ENCODE results near the gene OR1N2.
"Not testable (repeated sequence)": the region's sequence is repeated elsewhere in the genome, so short reads cannot be mapped to it uniquely, and the experiment has no call there.

OR1N2 gene

DNA sequence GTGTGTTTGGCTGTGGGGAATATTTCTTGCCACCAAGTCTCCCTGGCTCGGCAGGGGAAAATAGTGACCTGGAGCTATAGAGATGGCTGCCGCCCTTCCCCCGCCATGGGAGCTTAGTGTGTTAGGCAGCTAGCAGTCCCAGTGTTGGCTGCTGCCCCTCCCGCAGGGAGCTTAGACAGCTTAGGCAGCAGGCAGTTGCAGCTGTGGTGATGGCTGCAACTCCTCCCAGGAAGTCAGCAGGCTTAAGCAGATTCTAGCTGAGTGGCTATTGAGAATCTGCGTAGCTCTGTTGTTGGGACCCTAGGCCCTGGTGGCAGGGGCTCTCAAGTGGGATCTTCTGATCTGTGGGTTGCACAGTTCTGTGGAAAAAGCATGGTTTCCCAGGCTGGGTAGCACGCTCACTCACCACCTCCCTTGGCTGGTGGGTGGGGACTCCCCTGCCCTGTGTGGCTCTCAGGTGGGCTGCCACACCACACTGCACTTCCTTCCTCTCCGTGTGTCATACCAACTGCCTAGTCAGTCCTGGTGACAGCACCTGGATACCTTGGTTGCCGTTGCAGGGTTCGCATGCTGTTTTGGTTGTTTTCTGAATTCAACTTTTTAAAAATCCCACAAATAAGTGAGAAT lies 9.3 kb downstream of the OR1N2 start:
- TF ChIP-seq, protein P1, sequence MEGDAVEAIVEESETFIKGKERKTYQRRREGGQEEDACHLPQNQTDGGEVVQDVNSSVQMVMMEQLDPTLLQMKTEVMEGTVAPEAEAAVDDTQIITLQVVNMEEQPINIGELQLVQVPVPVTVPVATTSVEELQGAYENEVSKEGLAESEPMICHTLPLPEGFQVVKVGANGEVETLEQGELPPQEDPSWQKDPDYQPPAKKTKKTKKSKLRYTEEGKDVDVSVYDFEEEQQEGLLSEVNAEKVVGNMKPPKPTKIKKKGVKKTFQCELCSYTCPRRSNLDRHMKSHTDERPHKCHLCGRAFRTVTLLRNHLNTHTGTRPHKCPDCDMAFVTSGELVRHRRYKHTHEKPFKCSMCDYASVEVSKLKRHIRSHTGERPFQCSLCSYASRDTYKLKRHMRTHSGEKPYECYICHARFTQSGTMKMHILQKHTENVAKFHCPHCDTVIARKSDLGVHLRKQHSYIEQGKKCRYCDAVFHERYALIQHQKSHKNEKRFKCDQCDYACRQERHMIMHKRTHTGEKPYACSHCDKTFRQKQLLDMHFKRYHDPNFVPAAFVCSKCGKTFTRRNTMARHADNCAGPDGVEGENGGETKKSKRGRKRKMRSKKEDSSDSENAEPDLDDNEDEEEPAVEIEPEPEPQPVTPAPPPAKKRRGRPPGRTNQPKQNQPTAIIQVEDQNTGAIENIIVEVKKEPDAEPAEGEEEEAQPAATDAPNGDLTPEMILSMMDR (IDR thresholded peaks at IDR 0.05; ENCODE audit: control insufficient read depth, extremely low read depth, insufficient read depth) = no peak
- no peak overlapping the region for H3K4me3 ChIP-seq (ENCODE audit: low read depth, low read length)

DNA sequence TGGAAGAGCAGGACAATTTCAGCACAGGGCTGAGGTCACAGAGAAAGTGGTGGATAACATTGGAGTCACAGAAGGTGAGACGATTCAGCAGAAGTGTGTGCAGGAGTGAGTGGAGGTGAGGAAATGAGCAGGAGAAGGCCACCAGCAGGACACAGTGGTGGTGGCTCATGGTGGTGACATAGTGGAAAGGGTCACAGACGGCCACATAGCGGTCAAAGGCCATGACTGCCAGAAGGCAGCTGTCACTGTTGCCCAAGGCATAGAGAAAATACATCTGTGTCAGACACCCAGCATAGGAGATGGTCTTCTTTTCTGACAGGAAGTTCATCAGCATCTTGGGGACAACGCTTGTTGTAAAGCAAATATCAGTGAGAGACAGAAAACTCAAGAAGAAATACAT lies 15.0 kb downstream of the OR1N2 start:
- H3K4me3 ChIP-seq (ENCODE audit: low read depth, low read length) = no peak overlapping the region
- TF ChIP-seq, protein P1 (IDR thresholded peaks at IDR 0.05; ENCODE audit: control insufficient read depth, extremely low read depth, insufficient read depth) = no peak
- DNase-seq (ENCODE audit: low read depth) = no peak

More for the DNA sequence above, 9.3 kb downstream of the OR1N2 start:
- no peak for DNase-seq (ENCODE audit: low read depth)

DNA sequence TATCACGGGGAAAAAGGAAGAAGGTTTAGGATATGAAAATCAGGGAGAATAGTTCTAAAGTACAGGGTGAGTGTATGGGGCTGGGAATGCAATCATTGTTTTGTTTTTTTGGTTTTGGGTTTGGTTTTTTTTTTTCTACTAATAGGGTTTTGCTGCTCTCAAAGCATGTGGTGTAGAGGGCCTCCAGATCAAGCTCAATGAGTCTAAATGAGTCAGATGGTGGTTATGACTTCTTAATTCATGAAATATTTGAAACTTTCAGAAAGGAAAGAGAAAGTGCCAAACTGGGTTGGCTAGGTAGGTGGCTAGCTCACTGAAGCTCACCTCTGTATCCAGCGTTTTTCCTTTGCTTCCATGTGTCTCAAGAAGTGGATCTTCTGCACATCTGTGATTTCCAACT lies 19.5 kb downstream of the OR1N2 start:
- no peak overlapping the region for H3K4me3 ChIP-seq (ENCODE audit: low read depth, low read length)
- TF ChIP-seq, protein P1 (IDR thresholded peaks at IDR 0.05; ENCODE audit: control insufficient read depth, extremely low read depth, insufficient read depth) = no peak
- DNase-seq (ENCODE audit: low read depth) = no peak

DNA sequence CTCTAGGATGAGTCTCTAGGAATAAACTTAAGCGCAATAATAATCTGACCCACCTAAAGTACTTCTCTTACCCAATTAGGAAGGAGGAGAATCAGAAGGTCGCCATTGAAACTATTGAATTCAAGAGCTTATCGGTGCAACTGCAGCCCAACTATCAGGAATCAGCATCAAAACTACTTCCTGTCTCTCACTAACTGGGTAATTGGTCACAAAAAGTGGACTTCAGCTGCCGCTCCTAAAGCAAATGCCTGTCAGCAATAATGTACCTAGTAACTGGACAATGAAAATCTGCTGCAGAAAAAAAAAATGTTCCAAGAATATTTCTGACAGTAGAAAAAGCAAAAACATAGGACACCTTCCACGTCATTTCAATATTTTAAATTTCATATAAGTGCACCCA lies 27.0 kb downstream of the OR1N2 start:
- no peak overlapping the region for H3K4me3 ChIP-seq (ENCODE audit: low read depth, low read length)
- TF ChIP-seq, protein P1 (IDR thresholded peaks at IDR 0.05; ENCODE audit: control insufficient read depth, extremely low read depth, insufficient read depth) = no peak
- no peak for DNase-seq (ENCODE audit: low read depth)

DNA sequence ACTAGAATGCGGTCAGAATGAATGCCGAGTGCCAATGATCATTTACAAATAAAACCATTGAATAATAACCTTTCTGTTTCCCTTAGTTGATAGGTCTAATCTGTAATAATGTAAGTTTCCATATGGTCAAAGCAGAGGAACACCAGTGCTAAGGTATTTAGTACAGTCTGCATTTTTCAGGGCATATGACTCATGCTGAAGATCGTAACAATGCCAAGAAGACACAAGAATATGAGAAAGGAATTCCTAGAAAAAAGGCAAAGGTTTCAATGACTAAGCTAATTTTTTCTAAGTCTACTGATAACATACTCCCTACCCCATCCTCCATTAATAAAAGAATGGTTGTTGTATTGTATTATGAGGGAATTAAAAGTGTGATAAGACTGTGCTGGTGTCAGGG lies 27.4 kb downstream of the OR1N2 start:
- H3K4me3 ChIP-seq (ENCODE audit: low read depth, low read length) = no peak overlapping the region
- no peak for DNase-seq (ENCODE audit: low read depth)
- TF ChIP-seq, protein P1 (IDR thresholded peaks at IDR 0.05; ENCODE audit: control insufficient read depth, extremely low read depth, insufficient read depth) = no peak

DNA sequence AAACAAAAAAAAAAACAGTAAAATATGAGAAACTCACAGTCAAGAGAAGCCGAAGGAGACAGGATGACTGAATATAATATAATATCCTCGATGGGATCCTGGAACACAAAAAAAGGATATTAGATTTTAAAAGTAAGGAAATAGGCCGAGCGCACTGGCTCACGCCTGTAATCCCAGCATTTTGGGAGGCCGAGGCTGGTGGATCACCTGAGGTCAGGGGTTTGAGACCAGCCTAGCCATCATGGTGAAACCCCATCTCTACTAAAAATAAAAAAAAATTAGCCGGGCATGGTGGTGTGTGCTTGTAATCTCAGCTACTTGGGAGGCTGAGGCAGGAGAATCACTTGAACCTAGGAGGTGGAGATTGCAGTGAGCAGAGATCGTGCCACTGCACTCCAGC lies 30.4 kb downstream of the OR1N2 start, which contains the start of gene OR1L8:
Gene OR1L8, minus strand, starts transcription at position 101 of the 400 bp plus-strand sequence. CDS start 14,907 bp downstream, outside the sequence.
- not testable (repeated sequence) for DNase-seq (ENCODE audit: low read depth); H3K4me3 ChIP-seq (ENCODE audit: low read depth, low read length)
